ENCODE measurements around the gene BICRAL. TPM values are rescaled to one million over a fixed set of nuclear protein-coding genes. Genes with fewer than 3 reads are reported as not detected.

The BICRAL gene
- total RNA-seq, 2 experiments from 2014 or later = 12.0 to 12.1 TPM

DNA sequence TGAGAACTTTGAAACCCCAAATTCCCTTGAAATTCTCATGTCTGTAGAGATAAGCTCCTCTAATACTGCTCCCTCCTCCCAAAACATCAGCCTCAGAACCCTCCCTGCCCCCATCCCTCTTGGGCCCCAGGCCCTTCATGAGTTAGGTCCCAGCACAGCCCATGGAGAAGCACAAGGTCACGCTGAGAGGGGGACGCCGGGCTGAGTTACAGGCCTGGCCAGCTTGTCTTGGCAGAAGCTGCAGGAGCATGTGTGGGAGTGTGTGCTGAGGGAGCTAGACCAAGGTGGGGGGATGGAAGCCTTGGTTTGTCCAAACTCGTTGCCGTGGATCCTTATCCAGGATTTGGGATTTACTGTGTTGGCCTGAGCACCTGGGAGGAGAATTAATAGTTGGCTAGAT, 125.5 kb downstream of the BICRAL start:
- POLR2A ChIA-PET = no interaction called here
- no peaks in the 10 kb centered on the region for H3K36me3 Mint-ChIP-seq
- DNase-seq = no peak
- intact Hi-C loops (cut with micrococcal nuclease) = no loop called here
- peaks cover 5% of the 10 kb centered on the region for H3K27me3 Mint-ChIP-seq
- H3K4me3 Mint-ChIP-seq = no peak overlapping the region
- no peaks in the 10 kb centered on the region for H3K9me3 Mint-ChIP-seq
- CTCF ChIA-PET = interaction anchor here (0.7 kb wide), 1 partner anchor 185 kb away, joined by 3 read pairs; the partner anchor contains the start of gene PRPH2
- peaks cover 3% of the 10 kb centered on the region for H3K4me1 Mint-ChIP-seq (ENCODE audit: low read depth)
- H3K27ac Mint-ChIP-seq = no peak overlapping the region

DNA sequence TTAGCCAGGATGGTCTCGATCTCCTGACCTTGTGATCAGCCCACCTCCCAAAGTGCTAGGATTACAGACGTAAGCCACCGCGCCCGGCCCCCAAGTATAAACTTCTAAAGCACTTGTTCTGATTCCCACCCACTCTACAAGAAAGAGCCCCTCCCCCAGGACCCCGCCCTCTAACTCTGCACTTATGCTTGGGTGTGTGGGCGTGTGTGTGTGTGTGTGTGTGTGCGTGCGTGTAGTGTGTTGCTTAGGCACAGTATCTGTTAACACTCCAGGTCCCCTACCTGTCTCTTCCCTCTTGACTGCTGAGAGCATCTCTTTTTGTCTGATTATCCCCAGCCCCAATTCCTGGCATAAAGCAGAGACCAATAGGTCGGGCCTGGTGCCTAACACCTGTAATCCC, 128.0 kb downstream of the BICRAL start:
- H3K4me1 Mint-ChIP-seq (ENCODE audit: low read depth) = peaks cover 3% of the 10 kb centered on the region
- peaks cover 12% of the 10 kb centered on the region for H3K27me3 Mint-ChIP-seq
- H3K27ac Mint-ChIP-seq = no peak overlapping the region
- H3K4me3 Mint-ChIP-seq = no peak overlapping the region
- CTCF ChIA-PET = no interaction called here
- no peaks in the 10 kb centered on the region for H3K9me3 Mint-ChIP-seq
- POLR2A ChIA-PET = no interaction called here
- no peak for DNase-seq
- H3K36me3 Mint-ChIP-seq = no peaks in the 10 kb centered on the region
- intact Hi-C loops (cut with micrococcal nuclease) = no loop called here

DNA sequence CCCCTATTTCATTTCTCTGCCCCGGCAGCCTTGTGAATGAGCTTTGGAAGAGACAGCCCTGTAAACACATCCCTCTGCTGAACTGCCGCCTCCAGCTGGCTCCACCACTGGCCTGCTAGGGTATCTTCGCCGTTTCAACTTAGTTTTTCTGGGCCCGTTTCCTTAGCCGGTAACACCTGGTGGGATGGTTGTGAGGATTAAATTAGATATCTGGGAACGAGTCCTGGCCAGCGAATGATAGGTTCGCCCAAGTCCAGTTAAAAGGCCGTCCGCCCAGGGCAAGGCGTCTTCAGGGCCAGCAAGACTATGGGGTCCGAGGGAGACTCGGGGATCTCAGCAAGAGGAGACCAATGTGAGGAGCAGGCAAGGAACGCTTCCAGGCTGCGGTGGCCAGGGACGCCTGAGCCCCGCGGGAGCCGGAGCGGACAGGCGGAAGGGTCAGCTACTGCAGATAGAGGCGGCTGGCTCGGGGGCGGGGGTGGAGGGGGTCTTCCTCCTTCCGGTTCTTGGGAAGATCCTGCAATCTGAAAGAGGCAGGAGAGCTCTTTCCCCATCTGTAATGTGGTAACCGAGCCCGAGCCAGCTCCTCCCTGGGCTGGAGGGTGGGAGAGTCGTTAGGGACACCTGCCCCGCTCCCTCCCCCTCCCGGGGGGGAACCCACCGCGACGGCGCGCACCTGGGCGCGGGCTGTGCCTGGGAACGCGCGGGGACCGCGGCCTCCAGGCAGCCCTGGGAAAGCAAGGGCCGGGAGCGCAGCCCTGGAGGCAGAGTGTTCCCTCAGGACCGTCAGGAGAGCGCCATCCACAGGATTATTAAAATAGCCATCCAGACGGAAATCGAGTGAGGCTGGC, 129.5 kb downstream of the BICRAL start:
- Mint-ChIP-seq H3K4me3 (no peak overlapping the region), H3K27ac (no peak overlapping the region), H3K36me3 (no peaks in the 10 kb centered on the region), H3K27me3 (peaks cover 12% of the 10 kb centered on the region), H3K9me3 (no peaks in the 10 kb centered on the region), H3K4me1 (ENCODE audit: low read depth) (peaks cover 3% of the 10 kb centered on the region)
- ChIA-PET CTCF (interaction anchor here (0.6 to 1.4 kb wide), 2 partner anchors 232 to 288 kb away, joined by 3 to 5 read pairs; no protein-coding TSS in a partner anchor), POLR2A (no interaction called here)
- intact Hi-C loops (cut with micrococcal nuclease) = no loop called here
- DNase-seq = no peak

DNA sequence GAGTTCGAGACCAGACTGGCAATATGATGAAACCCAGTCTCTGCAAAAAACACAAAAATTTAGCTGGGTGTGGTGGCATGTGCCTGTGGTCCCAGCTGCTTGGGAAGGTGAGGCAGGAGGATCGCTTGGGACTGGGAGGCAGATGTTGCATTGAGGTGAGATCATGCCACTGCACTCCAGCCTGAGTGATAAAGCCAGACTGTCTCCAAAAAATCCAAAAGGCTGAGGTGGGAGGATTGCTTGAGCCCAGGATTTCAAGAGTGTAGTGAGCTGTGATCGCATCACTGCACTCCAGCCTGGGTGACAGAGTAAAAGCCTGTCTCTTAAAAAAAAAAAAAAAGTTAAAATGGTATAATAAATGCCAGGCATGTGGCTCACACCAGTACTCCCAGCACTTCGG, 132.7 kb downstream of the BICRAL start:
- H3K36me3 Mint-ChIP-seq = no peaks in the 10 kb centered on the region
- ChIA-PET CTCF (interaction anchor here (1.5 kb wide), 1 partner anchor 229 kb away, joined by 5 read pairs; no protein-coding TSS in a partner anchor), POLR2A (interaction anchor here (0.8 kb wide), 1 partner anchor 289 kb away, joined by 3 read pairs; no protein-coding TSS in a partner anchor)
- no peak overlapping the region for H3K27ac Mint-ChIP-seq
- peaks cover 12% of the 10 kb centered on the region for H3K27me3 Mint-ChIP-seq
- no peaks in the 10 kb centered on the region for H3K9me3 Mint-ChIP-seq
- H3K4me1 Mint-ChIP-seq (ENCODE audit: low read depth) = peaks cover 3% of the 10 kb centered on the region
- DNase-seq = no peak
- H3K4me3 Mint-ChIP-seq = no peak overlapping the region
- intact Hi-C loops (cut with micrococcal nuclease) = no loop called here

DNA sequence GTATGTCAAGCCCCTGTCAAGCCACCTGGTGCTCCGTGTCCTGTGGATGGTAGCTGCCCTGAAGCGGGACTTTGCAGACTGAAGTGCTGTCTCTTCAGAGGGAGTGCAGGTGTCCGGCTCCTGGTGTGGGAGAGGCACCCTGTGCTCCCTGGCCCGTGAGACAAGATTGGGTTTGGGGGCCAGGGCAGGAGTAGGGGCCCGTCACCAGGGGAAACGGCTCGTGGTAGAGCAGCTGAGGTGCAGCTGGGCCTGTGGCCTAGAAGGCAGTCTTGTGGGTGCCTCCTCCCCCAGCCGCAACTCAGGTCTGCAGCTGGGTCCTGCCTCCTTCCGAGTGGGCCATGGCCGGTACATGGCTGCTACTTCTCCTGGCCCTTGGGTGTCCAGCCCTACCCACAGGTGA, 133.9 kb downstream of the BICRAL start, which contains the start of gene PTCRA:
TSS of gene PTCRA (plus strand) at position 322 of the 400 bp plus-strand sequence. CDS start at position 339, 17 bp downstream.
- POLR2A ChIA-PET = no interaction called here
- Mint-ChIP-seq H3K36me3 (no peaks in the 10 kb centered on the region), H3K27ac (no peak within 1 kb of the TSS), H3K9me3 (no peaks in the 10 kb centered on the region), H3K27me3 (peaks cover 12% of the 10 kb centered on the region), H3K4me1 (ENCODE audit: low read depth) (peaks cover 3% of the 10 kb centered on the region), H3K4me3 (no peak within 1 kb of the TSS)
- no peak for DNase-seq
- intact Hi-C loops (cut with micrococcal nuclease) = no loop called here
- CTCF ChIA-PET = no interaction called here

DNA sequence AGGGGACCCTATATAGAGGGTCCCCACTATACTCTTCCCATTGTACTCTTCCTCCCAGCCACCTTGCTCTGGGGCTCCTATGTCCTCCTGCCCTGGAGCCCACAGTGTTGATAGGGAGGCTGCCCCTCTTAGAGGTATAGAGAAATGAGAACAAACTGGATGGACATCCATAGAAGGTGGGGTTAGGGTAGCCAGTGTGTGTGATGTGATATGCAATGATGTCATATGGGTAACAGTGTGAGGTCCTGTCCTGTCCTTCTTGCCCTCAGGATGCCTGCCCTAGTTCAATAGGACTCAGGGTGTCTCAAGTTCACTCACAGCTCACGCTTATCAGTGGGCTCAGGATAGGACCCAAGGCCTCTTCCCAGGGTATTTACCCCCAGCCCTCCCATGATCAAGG, 134.4 kb downstream of the BICRAL start:
- intact Hi-C loops (cut with micrococcal nuclease) = no loop called here
- CTCF ChIA-PET = no interaction called here
- POLR2A ChIA-PET = no interaction called here
- Mint-ChIP-seq H3K27ac (no peak overlapping the region), H3K36me3 (no peaks in the 10 kb centered on the region), H3K4me3 (no peak overlapping the region), H3K27me3 (peaks cover 10% of the 10 kb centered on the region), H3K9me3 (no peaks in the 10 kb centered on the region), H3K4me1 (ENCODE audit: low read depth) (peaks cover 1% of the 10 kb centered on the region)
- no peak for DNase-seq

Other genes with a start within 250 kb of the BICRAL start
- 10 to 100 TPM; 31.4 to 32.5 TPM for gene UBR2, start 218.0 kb upstream of the BICRAL start, total RNA-seq
- not detected for gene PRPH2, start 59.5 kb upstream of the BICRAL start, total RNA-seq
- 10 to 100 TPM; 17.3 TPM for gene TBCC, start 35.9 kb upstream of the BICRAL start, total RNA-seq
- gene RPL7L1, start 97.6 kb downstream of the BICRAL start, total RNA-seq = 100 to 1,000 TPM; 111 to 117 TPM
- not detected for gene PTCRA, start 134.0 kb downstream of the BICRAL start, total RNA-seq
- gene CNPY3, start 147.4 kb downstream of the BICRAL start, total RNA-seq = 10 to 100 TPM; 32.2 to 37.6 TPM
- gene GNMT, start 178.7 kb downstream of the BICRAL start, total RNA-seq = not detected
- gene PEX6, start 197.1 kb downstream of the BICRAL start, total RNA-seq = 10 to 100 TPM; 25.6 to 26.4 TPM
- gene PPP2R5D, start 202.5 kb downstream of the BICRAL start, total RNA-seq = 10 to 100 TPM; 59.1 to 60.2 TPM
- gene MEA1, start 231.9 kb downstream of the BICRAL start, total RNA-seq = 10 to 100 TPM; 90.2 to 94.4 TPM
- 10 to 100 TPM; 48.1 to 52.3 TPM for gene KLHDC3, start 232.2 kb downstream of the BICRAL start, total RNA-seq
- 10 to 100 TPM; 54.0 to 55.6 TPM for gene RRP36, start 239.6 kb downstream of the BICRAL start, total RNA-seq